Nephron (organoid): ENCODE measurements around the gene POLD4.
A peak's percentile ranks its signal among the peaks of the same experiment; 100 is the strongest.

Source experiments
- H3K27ac Mint-ChIP-seq, 3 experiments: 2 replicates each; pipeline ENCODE4 v1.8.0; 2020; ENCODE audit warnings: mixed read lengths in 3 of 3, mild to moderate bottlenecking in 2 of 3, moderate library complexity in 1 of 3
- H3K27me3 Mint-ChIP-seq: 2 replicates; pipeline ENCODE4 v1.8.0; 2021; ENCODE audit warnings: low read depth, mild to moderate bottlenecking, moderate library complexity, mixed read lengths
- H3K36me3 Mint-ChIP-seq: 2 replicates; pipeline ENCODE4 v1.8.0; 2020; ENCODE audit warnings: low read depth, mixed read lengths
- H3K4me1 Mint-ChIP-seq: 2 replicates; pipeline ENCODE4 v1.8.0; 2020; ENCODE audit warnings: mixed read lengths
- H3K4me3 Mint-ChIP-seq, 3 experiments: 2 replicates each; pipeline ENCODE4 v1.8.0; 2020; ENCODE audit warnings: mild to moderate bottlenecking in 3 of 3, mixed read lengths in 3 of 3, moderate library complexity in 2 of 3
- H3K9me3 Mint-ChIP-seq: 2 replicates; pipeline ENCODE4 v1.8.0; 2020; ENCODE audit warnings: mixed read lengths
- TF ChIP-seq, protein P1 (sequence below), 3 experiments: fragments of 200-600 bp; sonication (generic); IDR thresholded peaks; one replicate each; pipeline ENCODE4 v1.5.0; 2021; ENCODE audit warnings: antibody characterized with exemption in 3 of 3; ENCODE audit not compliant: unreplicated experiment in 3 of 3

The POLD4 gene

DNA sequence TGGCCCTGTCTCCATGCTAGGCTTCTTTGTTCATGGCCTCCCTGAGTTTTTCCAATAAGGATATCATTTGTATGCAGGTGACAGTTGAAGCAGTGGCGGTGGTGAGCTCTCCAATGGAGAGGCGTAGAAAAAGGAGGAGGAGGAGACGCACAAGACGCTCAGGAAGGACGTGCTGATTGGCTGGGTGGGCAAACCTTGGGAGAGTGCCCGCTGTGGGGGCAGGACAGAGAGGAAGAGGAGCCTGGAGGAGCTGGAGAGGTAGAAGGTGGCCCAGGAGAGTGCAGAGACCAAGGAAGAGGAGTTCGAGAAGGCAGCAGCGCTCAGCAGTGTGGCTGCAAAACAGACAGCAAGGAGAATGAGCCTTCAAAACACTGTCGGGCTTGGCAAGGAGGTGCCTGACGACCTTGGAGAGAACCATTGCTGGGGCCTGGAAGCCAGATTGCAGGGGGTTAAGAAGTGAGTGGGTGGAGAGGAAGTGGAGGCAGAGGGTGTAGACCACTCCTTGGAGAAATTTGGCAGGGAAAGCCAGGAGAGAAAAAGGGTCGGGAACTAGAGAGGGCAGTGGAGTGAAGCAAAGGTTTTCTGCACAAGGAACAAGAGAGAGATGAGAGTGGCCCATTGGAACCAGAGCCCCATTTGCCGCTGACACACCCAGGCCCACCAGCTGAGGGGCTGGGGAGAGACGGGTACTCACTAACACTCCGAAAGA lies 12.5 kb upstream of the POLD4 start:
- Mint-ChIP-seq H3K27me3 (peaks cover 3% of the 10 kb centered on the region), H3K27ac (peak overlapping the region; percentile 88 to 95 (median 94)), H3K4me3 (peak overlapping the region; percentile 44 to 70 (median 58)), H3K4me1 (peaks cover 51% of the 10 kb centered on the region), H3K9me3 (no peaks in the 10 kb centered on the region), H3K36me3 (peaks cover 5% of the 10 kb centered on the region)
- TF ChIP-seq, protein P1, sequence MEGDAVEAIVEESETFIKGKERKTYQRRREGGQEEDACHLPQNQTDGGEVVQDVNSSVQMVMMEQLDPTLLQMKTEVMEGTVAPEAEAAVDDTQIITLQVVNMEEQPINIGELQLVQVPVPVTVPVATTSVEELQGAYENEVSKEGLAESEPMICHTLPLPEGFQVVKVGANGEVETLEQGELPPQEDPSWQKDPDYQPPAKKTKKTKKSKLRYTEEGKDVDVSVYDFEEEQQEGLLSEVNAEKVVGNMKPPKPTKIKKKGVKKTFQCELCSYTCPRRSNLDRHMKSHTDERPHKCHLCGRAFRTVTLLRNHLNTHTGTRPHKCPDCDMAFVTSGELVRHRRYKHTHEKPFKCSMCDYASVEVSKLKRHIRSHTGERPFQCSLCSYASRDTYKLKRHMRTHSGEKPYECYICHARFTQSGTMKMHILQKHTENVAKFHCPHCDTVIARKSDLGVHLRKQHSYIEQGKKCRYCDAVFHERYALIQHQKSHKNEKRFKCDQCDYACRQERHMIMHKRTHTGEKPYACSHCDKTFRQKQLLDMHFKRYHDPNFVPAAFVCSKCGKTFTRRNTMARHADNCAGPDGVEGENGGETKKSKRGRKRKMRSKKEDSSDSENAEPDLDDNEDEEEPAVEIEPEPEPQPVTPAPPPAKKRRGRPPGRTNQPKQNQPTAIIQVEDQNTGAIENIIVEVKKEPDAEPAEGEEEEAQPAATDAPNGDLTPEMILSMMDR (IDR thresholded peaks at IDR 0.05; ENCODE audit: unreplicated experiment in 3 of 3): no peak

DNA sequence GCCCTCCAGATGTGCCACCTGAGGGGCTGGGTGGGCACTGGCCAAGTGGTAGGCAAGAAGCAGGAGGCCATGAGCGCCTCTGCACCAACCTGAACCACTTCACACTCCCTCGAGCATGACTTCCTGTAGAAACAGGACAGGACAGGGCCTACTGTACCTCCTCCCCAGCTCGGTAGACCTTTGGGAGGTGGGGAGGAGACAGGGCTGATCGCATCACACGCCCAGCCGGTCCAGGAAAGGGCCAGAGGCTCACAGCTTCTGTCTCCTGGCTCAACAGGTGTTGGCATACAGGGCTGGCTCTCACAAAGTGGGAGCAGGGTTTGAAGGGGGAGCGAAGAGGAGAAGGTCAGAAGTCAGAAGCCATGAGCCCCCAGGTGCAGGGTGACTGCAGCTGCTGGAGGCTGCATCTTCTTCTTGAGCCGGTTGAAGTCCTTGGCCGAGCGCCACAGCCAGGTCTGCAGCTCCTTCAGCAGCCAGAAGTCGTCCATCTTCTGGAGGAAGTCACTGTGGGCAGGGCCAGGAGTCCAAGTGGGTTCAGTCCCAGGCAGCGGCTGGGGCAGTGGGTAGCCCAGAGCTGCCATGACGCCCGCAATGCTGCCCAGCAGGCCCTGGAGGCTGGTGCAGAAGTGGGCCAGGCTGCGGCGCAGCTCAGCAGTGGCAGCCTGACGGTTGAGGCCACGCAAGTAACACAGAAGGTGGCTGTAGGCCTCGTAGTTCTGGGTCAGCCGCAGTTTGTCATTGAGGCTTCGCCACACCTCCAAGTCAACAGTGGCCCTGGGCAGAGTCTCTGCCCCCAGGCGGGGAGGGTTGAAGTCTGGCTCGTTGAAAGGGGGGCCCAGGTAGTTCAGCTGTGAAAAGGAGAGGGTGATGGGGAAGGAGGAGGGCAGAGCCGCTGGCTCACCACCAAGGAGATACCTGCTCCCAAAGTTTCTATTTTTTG lies 11.7 kb upstream of the POLD4 start:
- Mint-ChIP-seq H3K27ac (peak overlapping the region; percentile 88 to 95 (median 94)), H3K9me3 (no peaks in the 10 kb centered on the region), H3K4me1 (peaks cover 44% of the 10 kb centered on the region), H3K36me3 (peaks cover 5% of the 10 kb centered on the region), H3K4me3 (no peak overlapping the region), H3K27me3 (peaks cover 3% of the 10 kb centered on the region)
- TF ChIP-seq, protein P1 (IDR thresholded peaks at IDR 0.05; ENCODE audit: unreplicated experiment in 3 of 3): no peak

DNA sequence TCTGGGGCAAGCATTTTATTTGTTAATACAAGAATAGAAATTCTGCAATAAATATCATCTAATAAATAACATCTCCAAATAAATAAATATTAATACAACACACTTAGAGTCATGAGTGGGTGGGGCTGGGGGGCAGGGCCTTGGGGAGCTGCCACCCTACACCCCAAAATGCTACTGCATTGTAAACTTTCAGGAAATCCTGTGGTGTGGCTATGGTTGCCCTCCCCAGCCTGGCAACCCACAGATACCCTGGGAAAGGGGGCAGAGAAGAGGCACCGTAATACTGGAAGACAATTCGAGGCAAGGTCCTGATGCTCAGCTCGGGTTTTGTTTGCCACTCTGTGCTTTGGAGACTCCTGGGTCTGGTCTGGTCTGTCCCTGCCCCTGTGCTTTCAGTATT lies 10.8 kb upstream of the POLD4 start:
- H3K36me3 Mint-ChIP-seq: peaks cover 5% of the 10 kb centered on the region
- H3K4me1 Mint-ChIP-seq: peaks cover 35% of the 10 kb centered on the region
- H3K4me3 Mint-ChIP-seq: no peak overlapping the region
- TF ChIP-seq, protein P1 (IDR thresholded peaks at IDR 0.05; ENCODE audit: unreplicated experiment in 3 of 3): no peak
- peak overlapping the region in 1 of 3 experiments; percentile 61 for H3K27ac Mint-ChIP-seq
- H3K27me3 Mint-ChIP-seq: peaks cover 3% of the 10 kb centered on the region
- H3K9me3 Mint-ChIP-seq: no peaks in the 10 kb centered on the region

DNA sequence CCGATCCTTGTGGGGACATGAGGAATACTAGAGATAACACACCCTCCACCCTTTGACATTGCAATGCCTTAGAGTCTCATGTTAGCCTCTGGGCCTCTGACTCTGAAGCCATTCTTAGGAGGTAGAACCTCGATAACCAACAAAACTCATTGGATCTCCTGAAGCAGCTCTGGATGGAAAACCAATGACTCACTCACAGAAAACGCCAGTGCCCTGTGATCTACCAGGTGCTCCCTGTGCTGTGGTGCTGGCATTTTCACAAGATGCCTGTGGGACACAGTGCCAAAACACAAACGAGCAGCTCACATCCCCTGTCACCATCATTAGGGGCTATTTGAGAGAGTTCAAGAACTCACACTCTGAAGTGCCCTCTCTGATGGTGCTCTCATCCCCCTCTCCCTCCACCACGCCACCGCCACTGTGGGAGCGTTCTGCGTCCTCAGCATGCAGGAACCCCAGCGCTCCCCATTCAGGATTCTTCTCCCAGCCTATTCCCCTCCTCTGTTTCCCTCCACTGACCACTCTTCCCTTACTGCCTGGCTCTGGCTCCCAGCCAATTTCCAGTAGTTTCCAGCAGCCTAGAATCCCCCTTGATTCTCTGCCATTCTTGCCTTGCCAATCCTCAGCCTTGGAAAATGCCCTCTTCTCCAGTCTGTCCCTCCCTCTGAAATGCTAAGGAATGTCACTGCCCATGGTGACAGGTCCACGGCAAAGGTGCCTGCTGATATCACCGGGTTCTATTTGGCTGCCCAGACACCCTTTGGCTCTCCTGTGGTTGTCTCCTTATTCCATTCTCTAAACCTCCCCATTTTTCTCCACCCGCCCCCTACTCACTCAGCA lies 4.7 kb upstream of the POLD4 start:
- H3K27ac Mint-ChIP-seq: peak overlapping the region; percentile 70 to 90 (median 70)
- H3K4me1 Mint-ChIP-seq: peaks cover 45% of the 10 kb centered on the region
- peaks cover 4% of the 10 kb centered on the region for H3K27me3 Mint-ChIP-seq
- no peaks in the 10 kb centered on the region for H3K9me3 Mint-ChIP-seq
- TF ChIP-seq, protein P1 (IDR thresholded peaks at IDR 0.05; ENCODE audit: unreplicated experiment in 3 of 3): no peak
- no peaks in the 10 kb centered on the region for H3K36me3 Mint-ChIP-seq
- H3K4me3 Mint-ChIP-seq: no peak overlapping the region

DNA sequence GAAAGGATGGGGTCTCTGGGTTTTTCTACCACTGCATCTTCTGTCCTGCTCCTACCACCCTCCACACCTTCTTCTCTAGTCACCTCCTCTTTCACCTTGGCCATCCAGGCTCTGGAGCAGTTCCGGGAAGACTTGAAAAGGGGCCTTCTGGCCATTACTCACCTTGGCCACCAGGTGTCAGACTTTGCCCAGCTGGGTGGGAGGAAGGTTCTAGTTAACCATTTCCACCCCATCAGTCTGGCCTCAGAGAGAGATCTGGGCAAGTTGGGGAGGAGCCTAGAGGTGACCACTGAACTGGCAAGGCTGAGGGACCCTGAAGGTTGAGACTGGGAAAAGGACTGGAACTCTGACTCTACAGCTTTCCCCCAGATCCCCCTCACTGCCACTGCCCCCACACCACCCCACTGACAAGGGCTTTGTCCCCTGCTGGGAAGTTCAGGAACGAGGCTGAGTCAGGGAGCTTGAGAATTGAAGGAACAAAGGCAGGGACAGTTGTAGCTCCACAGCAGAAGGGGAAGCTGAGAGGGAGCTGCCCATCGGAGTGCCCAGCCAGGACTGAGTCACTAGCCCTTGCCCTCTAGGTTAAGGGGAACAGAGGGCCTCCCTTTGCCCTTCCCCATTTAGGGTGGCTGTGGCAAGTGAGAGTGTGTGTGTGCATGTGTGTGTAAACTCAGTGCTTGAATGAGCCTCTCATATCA lies 3.7 kb upstream of the POLD4 start:
- TF ChIP-seq, protein P1 (IDR thresholded peaks at IDR 0.05; ENCODE audit: unreplicated experiment in 3 of 3): peak; percentile 88 to 97 (median 93)
- no peaks in the 10 kb centered on the region for H3K9me3 Mint-ChIP-seq
- peak overlapping the region; percentile 31 to 44 (median 43) for H3K4me3 Mint-ChIP-seq
- peaks cover 4% of the 10 kb centered on the region for H3K27me3 Mint-ChIP-seq
- H3K4me1 Mint-ChIP-seq: peaks cover 45% of the 10 kb centered on the region
- no peaks in the 10 kb centered on the region for H3K36me3 Mint-ChIP-seq
- peak overlapping the region; percentile 70 to 90 (median 88) for H3K27ac Mint-ChIP-seq
